Hepatocyte (in vitro differentiated cells): ENCODE data around the gene PCNT. TPM values are rescaled to one million over a fixed set of nuclear protein-coding genes. Genes with fewer than 3 reads are reported as not detected.

Experiments used
- DNase-seq: peaks from one replicate; pipeline ENCODE4 v3.0.0-alpha.2; 2016; ENCODE audit warnings: low spot score
- H2AFZ ChIP-seq: fragments of 200-600 bp; sonication (generic); 2 replicates; pipeline ENCODE4 v1.6.0; 2016; ENCODE audit warnings: antibody characterized with exemption, mild to moderate bottlenecking
- H3K27ac ChIP-seq: fragments of 200-600 bp; sonication (generic); 2 replicates; pipeline ENCODE4 v1.5.1; 2016; ENCODE audit warnings: mild to moderate bottlenecking
- H3K27me3 ChIP-seq: fragments of 200-600 bp; sonication (generic); 2 replicates; pipeline ENCODE4 v1.6.1; 2016
- H3K36me3 ChIP-seq: fragments of 200-600 bp; sonication (generic); replicated peaks from 2 replicates; pipeline ENCODE4 v1.5.1; 2016; ENCODE audit warnings: low read depth; ENCODE audit not compliant: insufficient read depth
- H3K4me1 ChIP-seq: fragments of 200-600 bp; sonication (generic); 2 replicates; pipeline ENCODE4 v1.5.1; 2016; ENCODE audit warnings: mild to moderate bottlenecking, moderate library complexity; ENCODE audit not compliant: insufficient read depth
- H3K4me2 ChIP-seq: fragments of 200-600 bp; sonication (generic); 2 replicates; pipeline ENCODE4 v1.6.0; 2016
- H3K4me3 ChIP-seq: fragments of 200-600 bp; sonication (generic); 2 replicates; pipeline ENCODE4 v1.5.1; 2016; ENCODE audit warnings: mild to moderate bottlenecking
- H3K79me2 ChIP-seq: fragments of 200-600 bp; sonication (generic); 2 replicates; pipeline ENCODE4 v1.6.0; 2017; ENCODE audit warnings: mild to moderate bottlenecking
- H3K9me2 ChIP-seq: fragments of 200-600 bp; sonication (generic); replicated peaks from 2 replicates; pipeline ENCODE4 v1.6.0; 2017; ENCODE audit warnings: mild to moderate bottlenecking; ENCODE audit not compliant: insufficient read depth
- H3K9me3 ChIP-seq: fragments of 200-600 bp; sonication (generic); 2 replicates; pipeline ENCODE4 v1.5.1; 2016; ENCODE audit warnings: low read depth, mild to moderate bottlenecking
- H4K20me1 ChIP-seq: fragments of 200-600 bp; sonication (generic); 2 replicates; pipeline ENCODE4 v1.6.0; 2016; ENCODE audit warnings: mild to moderate bottlenecking; ENCODE audit not compliant: insufficient read depth, poor library complexity, severe bottlenecking
- EZH2 ChIP-seq: fragments of 200-600 bp; sonication (generic); IDR thresholded peaks from 2 replicates; pipeline ENCODE4 v1.6.1; 2016; ENCODE audit warnings: antibody characterized with exemption, mild to moderate bottlenecking, borderline replicate concordance
- EZH2phosphoT487 ChIP-seq: fragments of 200-600 bp; sonication (generic); IDR thresholded peaks from one replicate; pipeline ENCODE4 v1.6.1; 2018; ENCODE audit warnings: antibody characterized with exemption, mild to moderate bottlenecking, low read depth, moderate library complexity; ENCODE audit not compliant: unreplicated experiment, severe bottlenecking
- WGBS: methylation state at CpG from one replicate; pipeline ENCODE4 v1.1.6; 2016; ENCODE audit warnings: low lambda C conversion rate; ENCODE audit errors: missing lambda C conversion rate; 5-methylcytosine and 5-hydroxymethylcytosine counted together
- polyA plus RNA-seq: library from polyadenylated mRNA; unstranded; fragments of >200 nt; fragmentation: Nextera tagmentation; extraction: Ambion mirVana; gene quantifications from 2 replicates; pipeline ENCODE4 v1.2.1, GENCODE V29; 2016
- total RNA-seq: library from RNA; depleted of rRNA; stranded (reverse); fragments of >200 nt; gene quantifications from 2 replicates; pipeline ENCODE4 v1.2.3, GENCODE V29; 2014
- TF ChIP-seq, protein P1 (sequence below): fragments of 200-600 bp; sonication (generic); IDR thresholded peaks from 2 replicates; pipeline ENCODE4 v1.5.1; 2016; ENCODE audit warnings: antibody characterized with exemption, mild to moderate bottlenecking; ENCODE audit not compliant: poor library complexity

PCNT gene
- total and polyA plus RNA-seq, 2 experiments from 2014 or later = 11.5 to 14.3 TPM

- WGBS = 100% methylated on average over 7 of the region's 13 CpGs
- Histone ChIP-seq H3K36me3 (no peaks in the 10 kb centered on the region), H4K20me1 (no peaks in the 10 kb centered on the region)
Observed at GRCh38 chr21:46354518-46354917, 30.6 kb downstream of the PCNT start.

GRCh38 chr21:46355161-46356004, 31.4 kb downstream of the PCNT start:
- Histone ChIP-seq H4K20me1 (no peaks in the 10 kb centered on the region), H3K79me2 (no peaks in the 10 kb centered on the region), H3K4me1 (no peaks in the 10 kb centered on the region), H2AFZ (no peak overlapping the region), H3K27me3 (no peaks in the 10 kb centered on the region), H3K4me2 (no peak overlapping the region), H3K9me2 (no peaks in the 10 kb centered on the region), H3K36me3 (no peaks in the 10 kb centered on the region), H3K9me3 (no peaks in the 10 kb centered on the region), H3K27ac (no peak overlapping the region), H3K4me3 (no peak overlapping the region)
- no peak for DNase-seq
- WGBS = 98% methylated on average over 33 of the region's 33 CpGs
- no peak for TF ChIP-seq EZH2phosphoT487
- TF ChIP-seq, protein P1, sequence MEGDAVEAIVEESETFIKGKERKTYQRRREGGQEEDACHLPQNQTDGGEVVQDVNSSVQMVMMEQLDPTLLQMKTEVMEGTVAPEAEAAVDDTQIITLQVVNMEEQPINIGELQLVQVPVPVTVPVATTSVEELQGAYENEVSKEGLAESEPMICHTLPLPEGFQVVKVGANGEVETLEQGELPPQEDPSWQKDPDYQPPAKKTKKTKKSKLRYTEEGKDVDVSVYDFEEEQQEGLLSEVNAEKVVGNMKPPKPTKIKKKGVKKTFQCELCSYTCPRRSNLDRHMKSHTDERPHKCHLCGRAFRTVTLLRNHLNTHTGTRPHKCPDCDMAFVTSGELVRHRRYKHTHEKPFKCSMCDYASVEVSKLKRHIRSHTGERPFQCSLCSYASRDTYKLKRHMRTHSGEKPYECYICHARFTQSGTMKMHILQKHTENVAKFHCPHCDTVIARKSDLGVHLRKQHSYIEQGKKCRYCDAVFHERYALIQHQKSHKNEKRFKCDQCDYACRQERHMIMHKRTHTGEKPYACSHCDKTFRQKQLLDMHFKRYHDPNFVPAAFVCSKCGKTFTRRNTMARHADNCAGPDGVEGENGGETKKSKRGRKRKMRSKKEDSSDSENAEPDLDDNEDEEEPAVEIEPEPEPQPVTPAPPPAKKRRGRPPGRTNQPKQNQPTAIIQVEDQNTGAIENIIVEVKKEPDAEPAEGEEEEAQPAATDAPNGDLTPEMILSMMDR = no peak
- no peak for TF ChIP-seq EZH2

More at GRCh38 chr21:46354518-46354917, 30.6 kb downstream of the PCNT start:
- no peaks in the 10 kb centered on the region for H3K4me1 ChIP-seq
- H3K9me2 ChIP-seq = no peaks in the 10 kb centered on the region
- no peak overlapping the region for H3K4me2 ChIP-seq
- no peak for DNase-seq
- H3K4me3 ChIP-seq = no peak overlapping the region
- no peak overlapping the region for H2AFZ ChIP-seq
- H3K79me2 ChIP-seq = no peaks in the 10 kb centered on the region
- no peak overlapping the region for H3K27ac ChIP-seq
- H3K9me3 ChIP-seq = no peaks in the 10 kb centered on the region
- TF ChIP-seq EZH2phosphoT487 = no peak
- TF ChIP-seq, protein P1 = no peak
- no peak for TF ChIP-seq EZH2
- H3K27me3 ChIP-seq = no peaks in the 10 kb centered on the region

DNA sequence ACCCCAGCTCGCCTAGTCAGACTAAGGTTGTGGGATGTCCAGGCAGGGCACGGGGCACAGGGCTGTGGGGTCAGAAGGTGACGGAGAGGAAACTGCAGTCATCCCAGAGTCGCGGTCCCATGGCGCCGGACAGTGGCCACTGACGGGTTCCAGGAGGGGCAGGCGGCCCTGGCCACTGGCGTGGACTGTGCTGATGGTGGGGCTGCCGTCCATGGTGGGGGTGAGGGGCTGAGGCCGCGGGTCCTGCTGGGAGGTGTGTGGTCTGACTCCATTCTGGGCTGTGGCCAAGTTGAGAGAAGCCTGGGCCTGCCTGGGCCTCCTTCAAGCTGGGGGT, 32.0 kb downstream of the PCNT start:
- Histone ChIP-seq H3K4me2 (no peak overlapping the region), H3K79me2 (no peaks in the 10 kb centered on the region), H2AFZ (no peak overlapping the region), H4K20me1 (no peaks in the 10 kb centered on the region), H3K9me2 (no peaks in the 10 kb centered on the region), H3K27ac (no peak overlapping the region), H3K4me3 (no peak overlapping the region), H3K9me3 (no peaks in the 10 kb centered on the region), H3K27me3 (no peaks in the 10 kb centered on the region), H3K36me3 (no peaks in the 10 kb centered on the region), H3K4me1 (no peaks in the 10 kb centered on the region)
- TF ChIP-seq EZH2 (no peak), EZH2phosphoT487 (no peak)
- TF ChIP-seq, protein P1 = no peak
- WGBS = 96% methylated on average over 13 of the region's 13 CpGs
- no peak for DNase-seq
